Left ventricle myocardium inferior (tissue), 1 donor: Measurements from ENCODE around the gene HNRNPLL. TPM values are rescaled to one million over a fixed set of nuclear protein-coding genes. Genes with fewer than 3 reads are reported as not detected.
"Not testable (repeated sequence)": the region's sequence is repeated elsewhere in the genome, so short reads cannot be mapped to it uniquely, and the experiment has no call there.

Source experiments
- DNase-seq: peaks from one replicate; pipeline ENCODE4 v3.0.0-alpha.2; 2020
- H3K27ac ChIP-seq: fragments of 200-600 bp; replicated peaks from 2 replicates; pipeline ENCODE4 v1.8.0; 2021
- H3K27me3 ChIP-seq: fragments of 200-600 bp; 2 replicates; pipeline ENCODE4 v1.8.0; 2021; ENCODE audit warnings: low read depth
- H3K36me3 ChIP-seq: fragments of 200-600 bp; 2 replicates; pipeline ENCODE4 v1.8.0; 2021
- H3K4me1 ChIP-seq: fragments of 200-600 bp; 2 replicates; pipeline ENCODE4 v1.8.0; 2021
- H3K4me3 ChIP-seq: fragments of 200-600 bp; 2 replicates; pipeline ENCODE4 v1.8.0; 2021; ENCODE audit warnings: mild to moderate bottlenecking, moderate library complexity
- H3K9me3 ChIP-seq: fragments of 200-600 bp; replicated peaks from 2 replicates; pipeline ENCODE4 v1.8.0; 2021
- intact Hi-C: fragments of 100-400 bp; cut with micrococcal nuclease; formaldehyde crosslinking; loops from one replicate; pipeline ENCODE4 v1.11.0; 2022
- total RNA-seq: library from RNA; stranded (reverse); fragmentation: NEBNext Ultra II Directional; extraction: Animal tissue kit (Norgen Biotek cat#: 25700); gene quantifications from one replicate; pipeline ENCODE4 v1.2.1, GENCODE V29; 2021
- TF ChIP-seq, protein P1 (sequence below): fragments of 200-600 bp; IDR thresholded peaks from 2 replicates; pipeline ENCODE4 v1.8.0; 2021; ENCODE audit warnings: antibody characterized with exemption, mild to moderate bottlenecking, borderline replicate concordance
- donor health status: DM: no; HTN: yes; CAD: no; lungs with severe emphysema.

HNRNPLL gene
- total RNA-seq, 1 donor from 2014 or later, result 26.3 TPM

GRCh38 chr2:38615237-38615636 lies 12.5 kb upstream of the HNRNPLL start:
- TF ChIP-seq, protein P1, sequence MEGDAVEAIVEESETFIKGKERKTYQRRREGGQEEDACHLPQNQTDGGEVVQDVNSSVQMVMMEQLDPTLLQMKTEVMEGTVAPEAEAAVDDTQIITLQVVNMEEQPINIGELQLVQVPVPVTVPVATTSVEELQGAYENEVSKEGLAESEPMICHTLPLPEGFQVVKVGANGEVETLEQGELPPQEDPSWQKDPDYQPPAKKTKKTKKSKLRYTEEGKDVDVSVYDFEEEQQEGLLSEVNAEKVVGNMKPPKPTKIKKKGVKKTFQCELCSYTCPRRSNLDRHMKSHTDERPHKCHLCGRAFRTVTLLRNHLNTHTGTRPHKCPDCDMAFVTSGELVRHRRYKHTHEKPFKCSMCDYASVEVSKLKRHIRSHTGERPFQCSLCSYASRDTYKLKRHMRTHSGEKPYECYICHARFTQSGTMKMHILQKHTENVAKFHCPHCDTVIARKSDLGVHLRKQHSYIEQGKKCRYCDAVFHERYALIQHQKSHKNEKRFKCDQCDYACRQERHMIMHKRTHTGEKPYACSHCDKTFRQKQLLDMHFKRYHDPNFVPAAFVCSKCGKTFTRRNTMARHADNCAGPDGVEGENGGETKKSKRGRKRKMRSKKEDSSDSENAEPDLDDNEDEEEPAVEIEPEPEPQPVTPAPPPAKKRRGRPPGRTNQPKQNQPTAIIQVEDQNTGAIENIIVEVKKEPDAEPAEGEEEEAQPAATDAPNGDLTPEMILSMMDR, result no peak
- H3K36me3 ChIP-seq, result no peaks in the 10 kb centered on the region
- H3K27me3 ChIP-seq, result no peaks in the 10 kb centered on the region
- DNase-seq, result no peak
- H3K27ac ChIP-seq, result no peak overlapping the region
- H3K4me1 ChIP-seq, result peaks cover 9% of the 10 kb centered on the region
- H3K9me3 ChIP-seq, result peaks cover 3% of the 10 kb centered on the region
- intact Hi-C loops, result no loop called here
- no peak overlapping the region for H3K4me3 ChIP-seq

GRCh38 chr2:38613849-38614213 lies 11.1 kb upstream of the HNRNPLL start:
- Histone ChIP-seq H3K4me3 (no peak overlapping the region), H3K9me3 (peaks cover 3% of the 10 kb centered on the region), H3K36me3 (no peaks in the 10 kb centered on the region), H3K4me1 (no peaks in the 10 kb centered on the region), H3K27me3 (no peaks in the 10 kb centered on the region), H3K27ac (no peak overlapping the region)
- DNase-seq, result no peak
- intact Hi-C loops, result no loop called here
- TF ChIP-seq, protein P1, result no peak

GRCh38 chr2:38613126-38613848 lies 10.6 kb upstream of the HNRNPLL start:
- no peaks in the 10 kb centered on the region for H3K36me3 ChIP-seq
- TF ChIP-seq, protein P1, result no peak
- DNase-seq, result no peak
- H3K9me3 ChIP-seq, result peaks cover 3% of the 10 kb centered on the region
- H3K4me1 ChIP-seq, result no peaks in the 10 kb centered on the region
- H3K4me3 ChIP-seq, result no peak overlapping the region
- intact Hi-C loops, result no loop called here
- no peak overlapping the region for H3K27ac ChIP-seq
- no peaks in the 10 kb centered on the region for H3K27me3 ChIP-seq

DNA sequence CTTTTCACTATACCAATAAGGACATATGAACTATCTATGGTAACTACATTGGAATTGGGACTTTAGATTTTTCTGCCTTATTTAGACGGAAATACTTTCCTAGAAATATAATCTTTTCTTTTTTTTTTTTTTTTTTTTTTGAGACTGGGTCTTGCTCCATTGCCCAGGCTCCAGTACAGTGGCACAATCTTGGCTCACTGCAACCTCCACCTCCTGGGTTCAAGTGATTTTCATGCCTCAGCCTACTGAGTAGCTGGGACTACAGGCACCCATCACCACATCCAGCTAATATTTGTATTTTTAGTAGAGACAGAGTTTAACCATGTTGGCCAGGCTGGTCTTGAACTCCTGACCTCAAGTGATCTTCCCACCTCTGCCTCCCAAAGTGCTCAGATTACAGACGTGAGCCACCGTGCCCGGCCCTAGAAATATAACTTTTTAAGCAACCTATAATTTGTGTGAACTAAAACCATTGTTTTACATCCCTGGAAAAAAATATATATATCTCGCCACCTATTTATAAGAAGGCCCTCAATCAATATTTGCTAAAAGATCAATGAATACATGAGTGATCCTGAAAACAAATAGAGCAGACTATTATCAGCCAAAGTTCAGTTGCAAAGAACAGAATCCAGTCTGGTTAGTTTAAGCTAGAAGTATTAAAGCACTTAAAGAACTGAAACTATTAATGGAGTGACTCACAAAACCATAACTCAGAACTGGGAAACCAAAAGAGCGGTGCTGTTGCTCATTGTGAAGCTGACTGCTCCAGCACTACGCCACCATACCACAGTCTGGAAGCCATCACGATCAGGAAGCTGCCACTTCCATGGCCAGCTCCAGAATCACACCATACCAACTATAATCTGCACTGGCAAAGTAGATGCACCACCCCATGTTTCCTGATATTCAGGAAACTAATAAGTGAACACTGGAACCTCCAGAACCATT lies 8.4 kb upstream of the HNRNPLL start:
- Histone ChIP-seq H3K36me3 (no peaks in the 10 kb centered on the region), H3K27ac (no peak overlapping the region), H3K4me1 (no peaks in the 10 kb centered on the region), H3K27me3 (no peaks in the 10 kb centered on the region), H3K9me3 (peaks cover 3% of the 10 kb centered on the region), H3K4me3 (no peak overlapping the region)
- intact Hi-C loops, result no loop called here
- TF ChIP-seq, protein P1, result no peak
- no peak for DNase-seq

- intact Hi-C loops, H3K36me3 ChIP-seq, DNase-seq, H3K27me3 ChIP-seq, H3K9me3 ChIP-seq, H3K27ac ChIP-seq, H3K4me1 ChIP-seq, H3K4me3 ChIP-seq: not testable (repeated sequence)
Observed at GRCh38 chr2:38609246-38609645, 6.5 kb upstream of the HNRNPLL start.

DNA sequence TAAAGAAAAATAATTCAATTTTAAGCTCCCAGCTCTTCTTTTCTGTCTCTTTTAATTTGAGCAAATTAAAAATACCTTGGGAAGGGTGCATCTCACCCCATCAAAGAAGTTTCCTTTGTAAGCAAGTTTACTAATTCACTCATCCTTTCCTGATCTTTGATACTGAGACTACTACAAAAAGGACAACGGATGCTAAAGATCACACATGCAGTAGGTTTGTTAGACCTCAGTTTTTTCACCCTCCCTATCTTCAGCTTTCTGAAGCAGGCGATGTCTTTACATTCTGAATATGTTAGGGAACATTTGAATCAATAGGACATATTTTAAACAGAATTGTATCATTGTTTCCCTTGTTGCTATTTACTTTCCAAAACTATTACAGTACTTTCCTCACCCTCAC lies 6.0 kb upstream of the HNRNPLL start:
- Histone ChIP-seq H3K4me3 (no peak overlapping the region), H3K4me1 (peaks cover 4% of the 10 kb centered on the region), H3K9me3 (peaks cover 3% of the 10 kb centered on the region), H3K27me3 (no peaks in the 10 kb centered on the region), H3K27ac (no peak overlapping the region), H3K36me3 (no peaks in the 10 kb centered on the region)
- TF ChIP-seq, protein P1, result no peak
- no peak for DNase-seq
- intact Hi-C loops, result no loop called here
